Measurements from ENCODE around the gene DACH1. TPM values are rescaled to one million over a fixed set of nuclear protein-coding genes. Genes with fewer than 3 reads are reported as not detected.

Gene DACH1
- total and polyA plus RNA-seq, 9 of the 15 experiments (the other 6 are each of a cell fraction or from before 2014, with no cell fraction given) = 0.04 to 0.07 (median 0.04) TPM; not detected in 2

DNA sequence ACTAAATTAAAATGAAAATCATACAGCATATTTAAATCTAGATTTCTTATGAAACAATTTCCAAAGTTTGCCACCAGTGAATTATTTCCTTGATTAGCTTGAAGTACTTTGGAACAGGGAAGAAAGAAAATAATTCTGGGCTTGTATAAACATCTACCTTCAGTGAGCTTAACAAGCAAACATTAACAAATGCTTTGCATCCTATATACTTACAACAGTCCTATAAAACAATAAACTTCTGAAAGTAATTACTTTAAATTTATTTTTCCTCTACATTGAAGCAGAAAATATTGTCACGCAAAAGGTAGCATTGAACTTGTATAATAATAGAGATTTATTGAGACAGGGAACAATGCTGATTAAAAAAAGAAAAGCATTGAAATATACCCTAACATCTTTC lies 164.8 kb downstream of the DACH1 start (continued):
- TF ChIP-seq ZNF140 (CRISPR knock-in tag; IDR thresholded peaks at IDR 0.05) (no peak), NEUROD1 (IDR thresholded peaks at IDR 0.05; ENCODE audit: borderline replicate concordance, low read depth, low read length, partially characterized antibody) (no peak), CBX3 (IDR thresholded peaks at IDR 0.05; ENCODE audit: borderline replicate concordance in 1 of 2, low read length in 2 of 2) (no peak), CBX5 (IDR thresholded peaks at IDR 0.05; ENCODE audit: borderline replicate concordance, low read depth) (no peak), ZNF431 (CRISPR knock-in tag; IDR thresholded peaks at IDR 0.05) (no peak), ZNF644 (tag; IDR thresholded peaks at IDR 0.05; ENCODE audit: low read depth) (no peak), E2F3 (CRISPR knock-in tag; IDR thresholded peaks at IDR 0.05) (no peak), SMC3 (conservative IDR thresholded peaks at IDR 0.05; ENCODE audit: insufficient read depth, low read depth, low read length) (no peak)
- TF ChIP-seq, protein P1, sequence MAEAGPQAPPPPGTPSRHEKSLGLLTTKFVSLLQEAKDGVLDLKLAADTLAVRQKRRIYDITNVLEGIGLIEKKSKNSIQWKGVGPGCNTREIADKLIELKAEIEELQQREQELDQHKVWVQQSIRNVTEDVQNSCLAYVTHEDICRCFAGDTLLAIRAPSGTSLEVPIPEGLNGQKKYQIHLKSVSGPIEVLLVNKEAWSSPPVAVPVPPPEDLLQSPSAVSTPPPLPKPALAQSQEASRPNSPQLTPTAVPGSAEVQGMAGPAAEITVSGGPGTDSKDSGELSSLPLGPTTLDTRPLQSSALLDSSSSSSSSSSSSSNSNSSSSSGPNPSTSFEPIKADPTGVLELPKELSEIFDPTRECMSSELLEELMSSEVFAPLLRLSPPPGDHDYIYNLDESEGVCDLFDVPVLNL (CRISPR knock-in tag; IDR thresholded peaks at IDR 0.05; ENCODE audit: low read depth) = no peak
- TF ChIP-seq, protein P2, sequence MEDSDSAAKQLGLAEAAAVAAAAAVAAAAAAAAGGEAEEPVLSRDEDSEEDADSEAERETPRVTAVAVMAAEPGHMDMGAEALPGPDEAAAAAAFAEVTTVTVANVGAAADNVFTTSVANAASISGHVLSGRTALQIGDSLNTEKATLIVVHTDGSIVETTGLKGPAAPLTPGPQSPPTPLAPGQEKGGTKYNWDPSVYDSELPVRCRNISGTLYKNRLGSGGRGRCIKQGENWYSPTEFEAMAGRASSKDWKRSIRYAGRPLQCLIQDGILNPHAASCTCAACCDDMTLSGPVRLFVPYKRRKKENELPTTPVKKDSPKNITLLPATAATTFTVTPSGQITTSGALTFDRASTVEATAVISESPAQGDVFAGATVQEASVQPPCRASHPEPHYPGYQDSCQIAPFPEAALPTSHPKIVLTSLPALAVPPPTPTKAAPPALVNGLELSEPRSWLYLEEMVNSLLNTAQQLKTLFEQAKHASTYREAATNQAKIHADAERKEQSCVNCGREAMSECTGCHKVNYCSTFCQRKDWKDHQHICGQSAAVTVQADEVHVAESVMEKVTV (CRISPR knock-in tag; IDR thresholded peaks at IDR 0.05) = no peak
- TF ChIP-seq, protein P3, sequence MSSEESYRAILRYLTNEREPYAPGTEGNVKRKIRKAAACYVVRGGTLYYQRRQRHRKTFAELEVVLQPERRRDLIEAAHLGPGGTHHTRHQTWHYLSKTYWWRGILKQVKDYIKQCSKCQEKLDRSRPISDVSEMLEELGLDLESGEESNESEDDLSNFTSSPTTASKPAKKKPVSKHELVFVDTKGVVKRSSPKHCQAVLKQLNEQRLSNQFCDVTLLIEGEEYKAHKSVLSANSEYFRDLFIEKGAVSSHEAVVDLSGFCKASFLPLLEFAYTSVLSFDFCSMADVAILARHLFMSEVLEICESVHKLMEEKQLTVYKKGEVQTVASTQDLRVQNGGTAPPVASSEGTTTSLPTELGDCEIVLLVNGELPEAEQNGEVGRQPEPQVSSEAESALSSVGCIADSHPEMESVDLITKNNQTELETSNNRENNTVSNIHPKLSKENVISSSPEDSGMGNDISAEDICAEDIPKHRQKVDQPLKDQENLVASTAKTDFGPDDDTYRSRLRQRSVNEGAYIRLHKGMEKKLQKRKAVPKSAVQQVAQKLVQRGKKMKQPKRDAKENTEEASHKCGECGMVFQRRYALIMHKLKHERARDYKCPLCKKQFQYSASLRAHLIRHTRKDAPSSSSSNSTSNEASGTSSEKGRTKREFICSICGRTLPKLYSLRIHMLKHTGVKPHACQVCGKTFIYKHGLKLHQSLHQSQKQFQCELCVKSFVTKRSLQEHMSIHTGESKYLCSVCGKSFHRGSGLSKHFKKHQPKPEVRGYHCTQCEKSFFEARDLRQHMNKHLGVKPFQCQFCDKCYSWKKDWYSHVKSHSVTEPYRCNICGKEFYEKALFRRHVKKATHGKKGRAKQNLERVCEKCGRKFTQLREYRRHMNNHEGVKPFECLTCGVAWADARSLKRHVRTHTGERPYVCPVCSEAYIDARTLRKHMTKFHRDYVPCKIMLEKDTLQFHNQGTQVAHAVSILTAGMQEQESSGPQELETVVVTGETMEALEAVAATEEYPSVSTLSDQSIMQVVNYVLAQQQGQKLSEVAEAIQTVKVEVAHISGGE (CRISPR knock-in tag; IDR thresholded peaks at IDR 0.05) = no peak

Measured in K562 (cell line).